Hematopoietic multipotent progenitor cell treated with erythropoietin and hydrocortisone succinate and interleukin-3 and kit ligand, for 17 days (in vitro differentiated cells): ENCODE data around the gene KNOP1.

ENCODE experiments used
- DNase-seq: peaks from one replicate; pipeline ENCODE4 v3.0.0-alpha.2; 2015; ENCODE audit warnings: low spot score

KNOP1 gene

DNA sequence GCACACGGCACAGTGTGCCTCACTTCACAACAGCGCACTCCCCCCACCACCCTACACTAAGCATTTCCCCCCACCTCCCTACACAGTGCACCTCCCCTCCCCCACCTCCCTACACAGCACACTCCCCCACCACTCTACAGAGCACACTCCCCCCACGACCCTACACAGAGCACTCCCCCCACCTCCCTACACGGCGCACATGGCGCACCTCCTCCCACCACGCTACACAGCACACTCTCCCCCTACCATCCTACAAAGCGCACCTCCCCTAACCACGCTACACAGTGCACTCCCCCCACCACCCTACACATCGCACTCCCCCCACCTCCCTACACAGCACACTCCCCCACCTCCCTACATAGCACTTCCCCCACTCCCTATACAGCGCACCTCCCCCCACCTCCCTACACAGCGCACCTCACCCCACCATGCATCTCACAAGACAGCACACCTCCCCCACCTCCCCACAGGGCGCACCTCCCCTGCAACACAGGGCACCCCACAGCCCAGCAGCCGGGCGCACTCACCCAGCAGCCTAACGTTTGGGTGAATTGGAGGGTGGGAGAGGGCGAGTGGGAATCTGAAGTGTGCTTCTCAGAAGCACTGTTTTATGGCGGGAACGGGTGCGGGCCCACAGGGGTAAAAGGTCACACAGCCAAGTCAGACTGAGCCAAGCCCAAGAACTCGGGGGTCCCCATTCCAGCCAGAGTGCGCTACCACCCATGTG, 10.3 kb downstream of the KNOP1 start:
- DNase-seq, result no peak

DNA sequence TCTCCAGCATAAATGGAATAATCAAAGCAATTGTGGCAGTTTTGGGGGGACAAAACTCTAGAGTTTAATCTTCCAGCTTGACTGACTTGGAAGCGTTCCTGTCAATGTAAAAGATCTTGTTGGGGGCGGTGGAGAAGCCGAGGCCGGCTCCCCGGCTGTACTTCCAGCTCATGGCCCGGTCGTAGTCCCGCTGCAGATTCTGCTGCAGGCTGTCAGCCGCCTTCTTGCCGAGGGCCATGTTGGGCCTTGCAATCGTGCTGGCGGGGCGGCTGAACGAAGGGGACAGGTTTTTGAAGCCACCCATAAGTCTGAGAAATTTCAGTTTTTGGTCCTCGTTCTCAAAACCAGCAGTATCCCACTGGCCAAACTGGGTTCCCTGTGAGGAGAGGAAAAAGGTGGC, 11.2 kb downstream of the KNOP1 start:
- no peak for DNase-seq

DNA sequence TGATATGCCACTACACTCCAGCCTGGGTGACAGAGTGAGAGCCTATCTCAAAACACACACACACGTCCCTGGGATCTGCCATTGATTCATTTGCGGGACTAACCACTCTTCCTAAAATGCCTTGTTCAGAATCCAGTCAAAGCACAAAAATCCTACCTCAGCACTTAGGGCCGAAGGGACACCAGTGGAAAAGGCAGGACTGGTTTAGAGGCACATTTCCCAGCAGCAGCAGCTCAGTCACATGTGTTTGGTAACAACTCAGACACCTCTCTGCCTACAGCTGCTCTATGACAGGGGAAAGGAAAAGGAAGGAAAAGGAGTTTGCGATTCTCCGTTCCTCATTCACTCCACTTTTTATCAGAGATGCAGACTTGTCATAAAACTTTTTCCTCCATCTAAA, 12.2 kb downstream of the KNOP1 start:
- DNase-seq, result no peak

GRCh38 chr16:19705146-19705501, 12.9 kb downstream of the KNOP1 start:
- DNase-seq, result no peak

DNA sequence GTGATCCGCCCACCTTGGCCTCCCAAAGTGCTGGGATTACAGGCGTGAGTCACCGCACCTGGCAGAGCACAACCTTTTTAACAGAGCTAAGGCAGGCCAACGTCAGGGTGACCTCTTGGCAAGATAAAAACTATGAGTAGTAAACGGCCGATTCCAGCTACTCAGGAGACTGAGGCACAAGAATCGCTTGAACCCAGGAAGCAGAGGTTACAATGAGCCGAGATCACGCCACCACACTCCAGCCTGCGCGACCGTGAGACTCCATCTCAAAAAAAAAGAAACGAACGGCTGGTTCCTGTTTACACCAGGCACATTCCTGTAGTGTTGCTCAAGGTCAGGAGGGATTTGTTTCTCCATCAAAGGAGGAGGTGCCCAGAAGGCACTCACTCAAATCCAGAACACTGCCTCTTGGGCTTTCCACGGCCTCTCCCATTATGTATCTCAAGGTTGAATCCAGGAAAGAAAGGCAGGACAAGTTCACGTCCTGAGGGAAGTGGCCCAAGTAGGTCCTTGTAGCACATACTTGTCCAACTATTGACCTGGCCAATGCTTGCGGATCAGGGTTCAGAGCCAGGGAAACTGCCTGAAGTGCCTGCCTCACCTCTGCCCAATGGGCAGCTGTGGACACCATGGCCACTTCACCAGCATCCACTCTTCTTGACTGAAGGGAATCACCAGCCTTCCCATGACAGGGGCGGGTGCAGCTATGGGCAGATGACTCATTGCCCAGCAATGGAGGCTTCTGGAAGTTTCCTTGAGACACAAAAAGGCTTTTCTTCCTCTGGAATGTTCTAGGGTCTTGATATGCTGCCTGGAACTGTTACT, 13.5 kb downstream of the KNOP1 start:
- DNase-seq, result no peak

DNA sequence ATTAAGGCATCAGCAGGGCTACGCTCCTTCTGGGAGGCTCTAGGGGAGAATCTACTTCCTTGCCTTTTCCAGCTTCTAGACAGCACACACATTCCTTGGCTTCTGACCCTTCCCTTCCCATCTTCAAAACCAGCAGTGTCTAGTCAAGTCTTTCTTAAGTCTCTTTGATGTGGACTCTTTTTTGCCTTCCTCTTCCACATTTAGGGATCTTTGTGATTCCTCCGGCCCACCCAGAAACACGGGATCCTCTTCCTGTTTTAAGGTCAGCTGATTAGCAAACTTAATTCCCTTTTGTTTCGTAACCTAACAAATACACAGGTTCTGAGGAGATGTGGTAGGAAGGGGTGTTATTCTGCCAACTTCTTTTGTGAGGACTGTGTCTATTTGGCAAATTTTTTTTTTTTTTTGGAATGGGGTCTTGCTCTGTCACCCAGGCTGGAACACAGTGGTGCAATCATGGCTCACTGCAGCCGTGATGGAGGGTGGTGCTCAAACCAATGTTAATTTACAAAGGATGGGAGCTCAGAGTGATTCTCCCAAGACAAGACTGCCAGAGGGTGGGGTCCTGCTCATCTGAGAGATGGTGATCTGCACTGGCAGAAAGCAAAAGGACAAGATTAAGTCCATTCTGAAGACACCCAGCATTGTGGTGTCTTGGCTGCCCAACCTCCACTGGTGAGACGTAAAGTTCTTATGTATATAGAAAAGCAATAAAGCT, 14.7 kb downstream of the KNOP1 start:
- DNase-seq, result no peak

DNA sequence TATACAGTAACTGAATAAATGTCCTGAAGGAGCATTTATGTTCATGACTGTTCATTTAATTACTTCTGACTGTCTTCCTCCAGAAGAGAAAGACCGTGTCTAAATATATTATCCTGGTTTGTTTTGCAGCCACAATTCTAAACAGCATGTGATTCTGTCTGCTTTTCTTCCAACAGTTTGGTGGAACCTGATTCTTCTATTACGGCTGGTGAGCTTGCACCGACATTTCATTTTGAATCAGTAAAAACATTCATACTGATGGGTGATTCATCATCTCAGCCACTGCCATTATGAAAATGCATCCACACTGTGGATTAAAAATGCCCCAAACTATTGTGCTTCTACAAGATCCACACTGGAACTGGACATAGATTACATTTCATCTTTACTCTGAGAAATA, 16.9 kb downstream of the KNOP1 start:
- no peak for DNase-seq

GRCh38 chr16:19700319-19700781, 17.7 kb downstream of the KNOP1 start:
- no peak for DNase-seq

DNA sequence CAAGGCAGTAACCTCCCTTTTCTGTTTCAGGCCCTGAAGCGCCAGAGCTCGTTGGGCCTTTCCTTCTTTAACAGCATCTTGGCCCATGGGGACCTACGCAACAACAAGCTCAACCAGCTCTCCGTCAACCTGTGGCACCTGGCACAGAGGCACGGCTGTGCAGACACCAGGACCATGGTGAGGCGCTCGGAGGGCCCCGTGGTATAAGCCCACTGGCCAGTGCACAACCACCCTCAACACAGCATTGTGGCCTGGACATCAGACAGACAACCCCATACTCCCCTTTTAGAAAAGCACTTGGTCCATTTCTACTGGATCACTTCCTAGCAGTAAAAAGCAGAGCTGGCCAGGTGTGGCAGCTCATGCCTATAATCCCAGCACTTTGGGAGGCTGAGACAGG, 18.6 kb downstream of the KNOP1 start:
- no peak for DNase-seq

GRCh38 chr16:19698480-19699465, 19.3 kb downstream of the KNOP1 start:
- no peak for DNase-seq

DNA sequence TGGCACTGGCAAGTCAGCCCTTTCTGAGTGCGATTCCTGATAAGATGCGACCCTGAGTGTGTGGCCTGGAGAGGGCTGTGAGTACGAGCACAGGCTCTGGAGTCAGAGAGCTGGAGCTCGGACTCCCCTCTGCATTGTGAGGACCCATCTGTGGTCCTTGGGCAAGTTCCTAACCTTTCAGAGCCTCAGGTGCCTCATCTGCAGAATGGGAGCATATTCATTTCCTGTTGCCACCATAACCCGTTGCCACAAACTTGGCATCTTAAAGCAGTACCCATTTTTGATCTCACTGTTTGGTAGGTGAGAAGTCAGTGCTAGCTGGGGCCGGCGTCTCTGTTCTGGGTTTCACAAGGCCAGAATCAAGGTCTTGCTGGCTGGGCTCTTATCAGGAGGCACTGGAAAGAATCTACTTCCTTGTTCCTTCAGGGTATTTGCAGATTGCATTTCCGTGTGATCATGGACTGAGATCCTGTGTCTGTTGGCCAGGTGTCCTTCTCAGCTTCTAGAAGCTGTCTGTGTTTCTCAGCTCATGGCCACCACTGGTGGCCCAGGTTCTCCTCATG, 20.2 kb downstream of the KNOP1 start:
- no peak for DNase-seq

- DNase-seq, result no peak
Measured at GRCh38 chr16:19696961-19697360, 21.1 kb downstream of the KNOP1 start.

DNA sequence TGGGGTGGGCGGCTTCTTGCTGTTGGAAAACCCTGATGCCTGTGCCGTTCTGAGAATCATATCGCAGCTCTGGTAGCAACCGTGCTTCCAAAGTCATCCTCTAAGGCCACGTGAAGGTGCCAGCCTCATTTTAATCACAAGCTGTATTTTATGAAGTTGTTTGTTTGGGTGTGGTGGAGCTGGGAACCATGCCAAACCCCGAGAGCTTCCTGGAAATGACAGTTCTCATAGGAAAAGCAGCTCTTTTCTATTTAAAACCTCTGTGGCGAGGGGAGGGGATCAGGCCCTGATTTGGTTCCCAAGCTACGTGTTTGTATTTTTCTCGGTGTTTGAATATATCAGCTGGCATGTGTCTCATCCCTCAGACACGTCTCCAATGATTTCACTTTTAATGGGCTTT, 21.7 kb downstream of the KNOP1 start:
- no peak for DNase-seq

- DNase-seq, result no peak
Measured at GRCh38 chr16:19694989-19695388, 23.0 kb downstream of the KNOP1 start.

DNA sequence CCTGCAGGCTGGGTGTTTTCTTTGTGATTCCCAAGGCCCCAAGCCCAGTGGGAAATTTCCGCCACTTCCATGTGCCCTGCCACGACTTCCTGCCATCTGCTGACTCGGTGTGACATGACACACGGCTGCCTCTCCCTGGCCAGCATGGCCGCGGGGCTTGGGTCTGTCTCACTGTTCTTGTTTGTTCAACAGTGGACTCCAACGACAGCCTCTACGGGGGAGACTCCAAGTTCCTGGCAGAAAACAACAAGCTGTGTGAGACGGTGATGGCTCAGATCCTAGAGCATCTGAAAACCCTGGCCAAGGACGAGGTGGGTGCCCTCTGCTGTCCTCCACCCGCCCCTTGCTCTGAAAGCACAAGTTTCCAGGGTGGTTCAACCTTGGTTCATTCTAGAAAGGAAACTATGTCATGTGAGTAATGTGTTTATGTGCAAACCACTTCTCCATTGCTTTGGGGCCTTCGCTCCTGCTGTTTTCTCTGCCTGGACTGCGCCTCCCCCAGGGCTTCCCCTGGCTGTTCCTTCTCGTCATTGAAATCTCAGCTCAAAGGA, 26.8 kb downstream of the KNOP1 start:
- no peak for DNase-seq

- DNase-seq, result no peak
Measured at GRCh38 chr16:19690196-19690595, 27.8 kb downstream of the KNOP1 start.

GRCh38 chr16:19689342-19689741, 28.7 kb downstream of the KNOP1 start:
- DNase-seq, result no peak

DNA sequence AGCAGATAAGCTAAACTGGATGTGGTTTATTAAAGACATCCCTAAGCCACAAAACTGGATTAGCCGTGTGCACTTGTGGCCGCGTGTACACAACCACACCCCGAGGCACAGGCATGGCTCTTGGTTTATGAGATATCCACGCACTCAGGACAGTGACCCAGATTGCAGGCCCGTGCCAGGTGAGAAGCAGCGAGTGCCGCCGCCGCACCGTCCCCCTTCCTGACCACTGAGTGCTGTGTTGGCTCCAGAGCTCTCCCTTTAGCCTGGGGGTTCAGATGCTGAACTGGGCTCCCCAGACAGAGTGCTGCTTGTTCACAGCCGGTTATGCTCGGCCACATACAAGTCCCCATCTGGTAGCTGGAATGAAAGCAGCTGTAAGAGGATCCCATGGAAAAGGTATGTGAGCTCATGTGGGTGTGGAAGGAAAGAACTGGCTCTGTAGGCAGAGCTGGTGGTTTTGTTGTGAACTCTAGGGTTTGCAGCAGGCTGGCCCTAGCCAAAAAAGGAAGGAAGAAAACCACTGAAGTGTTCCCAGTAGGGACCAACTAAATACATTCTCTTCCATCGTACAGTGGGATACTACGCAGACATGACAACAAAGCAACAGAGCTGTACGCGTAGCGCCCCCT, 29.5 kb downstream of the KNOP1 start:
- no peak for DNase-seq

- DNase-seq, result no peak
Measured at GRCh38 chr16:19687279-19687678, 30.7 kb downstream of the KNOP1 start.

- no peak for DNase-seq
Measured at GRCh38 chr16:19685176-19685575, 32.9 kb downstream of the KNOP1 start.
